Adrenal gland (tissue), 5 donors: Measurements from ENCODE around the gene SHROOM4.

Experiments
- POLR2A ChIP-seq, 2 donors: fragments of 450-650 bp; IDR thresholded peaks; one replicate each; pipeline ENCODE4 v1.6.1; 2017; ENCODE audit warnings: antibody characterized with exemption in 2 of 2, mild to moderate bottlenecking in 2 of 2, moderate library complexity in 1 of 2
- TF ChIP-seq, protein P1 (sequence below), 6 experiments: fragments of 450-650 bp in 4 of 6; fragments of 200-600 bp in 2 of 6; sonication (generic) in 1 of 6; IDR thresholded peaks; 1 replicate in 5 of 6; 2 replicates in 1 of 6; pipeline versions ENCODE4 v1.5.1 to v1.8.0; 2016 to 2021; ENCODE audit warnings: antibody characterized with exemption in 6 of 6, mild to moderate bottlenecking in 2 of 6, moderate library complexity in 1 of 6
- donor health status: DM: no; HTN: no; CAD: no.

DNA sequence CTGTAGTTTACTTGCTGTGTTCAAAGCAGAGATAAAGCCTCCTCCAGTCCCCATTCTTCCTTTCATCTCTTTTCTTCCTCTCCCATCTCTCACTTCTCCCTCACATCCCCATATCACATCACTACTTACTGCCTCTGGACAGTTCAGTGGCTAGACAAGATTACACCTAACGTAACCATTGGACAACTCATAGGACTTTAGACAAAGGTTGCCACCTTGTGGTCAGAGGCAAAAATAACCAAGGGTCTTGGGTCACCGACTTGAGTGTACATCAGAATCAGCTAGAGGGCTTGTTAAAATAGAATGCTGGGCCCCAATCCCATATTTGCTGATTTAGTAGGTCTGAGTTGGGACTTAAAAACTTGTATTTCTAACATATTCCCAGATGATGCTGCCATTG is 234.0 kb downstream of the SHROOM4 start:
- TF ChIP-seq, protein P1, sequence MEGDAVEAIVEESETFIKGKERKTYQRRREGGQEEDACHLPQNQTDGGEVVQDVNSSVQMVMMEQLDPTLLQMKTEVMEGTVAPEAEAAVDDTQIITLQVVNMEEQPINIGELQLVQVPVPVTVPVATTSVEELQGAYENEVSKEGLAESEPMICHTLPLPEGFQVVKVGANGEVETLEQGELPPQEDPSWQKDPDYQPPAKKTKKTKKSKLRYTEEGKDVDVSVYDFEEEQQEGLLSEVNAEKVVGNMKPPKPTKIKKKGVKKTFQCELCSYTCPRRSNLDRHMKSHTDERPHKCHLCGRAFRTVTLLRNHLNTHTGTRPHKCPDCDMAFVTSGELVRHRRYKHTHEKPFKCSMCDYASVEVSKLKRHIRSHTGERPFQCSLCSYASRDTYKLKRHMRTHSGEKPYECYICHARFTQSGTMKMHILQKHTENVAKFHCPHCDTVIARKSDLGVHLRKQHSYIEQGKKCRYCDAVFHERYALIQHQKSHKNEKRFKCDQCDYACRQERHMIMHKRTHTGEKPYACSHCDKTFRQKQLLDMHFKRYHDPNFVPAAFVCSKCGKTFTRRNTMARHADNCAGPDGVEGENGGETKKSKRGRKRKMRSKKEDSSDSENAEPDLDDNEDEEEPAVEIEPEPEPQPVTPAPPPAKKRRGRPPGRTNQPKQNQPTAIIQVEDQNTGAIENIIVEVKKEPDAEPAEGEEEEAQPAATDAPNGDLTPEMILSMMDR (IDR thresholded peaks at IDR 0.05): peak; percentile 24 to 59 (median 52)
- no peak for TF ChIP-seq POLR2A (IDR thresholded peaks at IDR 0.05)
